ELR (cell line): ENCODE data around the gene WDR45.

Source experiments
- DNase-seq: peaks from one replicate; pipeline ENCODE4 v3.0.0-alpha.2; 2015; ENCODE audit warnings: low read depth

WDR45 gene

GRCh38 chrX:49043220-49043986, 36.3 kb downstream of the WDR45 start, which contains the start of gene TFE3:
Gene TFE3 (minus strand): TSS chrX:49043357. CDS start chrX:49043226, 131 bp downstream.
- DNase-seq, result peak; percentile 98

DNA sequence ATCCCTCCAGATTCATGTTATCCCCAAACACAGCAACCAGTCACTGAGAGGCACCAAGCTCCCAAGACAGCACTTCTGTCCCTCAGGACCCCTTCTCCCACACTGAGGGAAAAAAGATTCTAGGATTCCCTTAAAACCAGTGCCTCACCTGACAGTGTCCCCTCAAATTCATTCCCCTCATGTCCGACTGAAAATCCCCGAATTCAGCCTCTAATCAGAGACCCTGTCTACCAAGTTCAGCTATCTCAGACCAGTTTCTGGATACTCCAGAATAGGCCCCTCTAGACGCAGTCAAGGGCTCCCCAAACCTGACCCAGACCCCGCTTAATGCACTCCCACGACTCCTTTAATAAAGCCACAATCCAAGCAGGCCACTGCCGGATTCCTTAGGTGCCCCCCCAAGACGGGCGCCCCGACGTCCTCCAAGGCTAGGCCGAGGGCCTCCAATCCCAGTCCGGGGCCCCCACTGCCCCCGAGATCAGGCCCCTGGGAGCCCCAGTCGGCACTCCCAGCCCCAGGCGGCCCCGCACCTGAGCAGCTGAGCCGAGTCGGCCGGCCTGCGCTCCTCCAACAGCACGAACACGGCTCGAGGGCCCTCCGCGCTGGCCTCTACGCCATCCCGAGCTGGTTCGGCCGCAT, 37.0 kb downstream of the WDR45 start:
- DNase-seq, result peak; percentile 28

DNA sequence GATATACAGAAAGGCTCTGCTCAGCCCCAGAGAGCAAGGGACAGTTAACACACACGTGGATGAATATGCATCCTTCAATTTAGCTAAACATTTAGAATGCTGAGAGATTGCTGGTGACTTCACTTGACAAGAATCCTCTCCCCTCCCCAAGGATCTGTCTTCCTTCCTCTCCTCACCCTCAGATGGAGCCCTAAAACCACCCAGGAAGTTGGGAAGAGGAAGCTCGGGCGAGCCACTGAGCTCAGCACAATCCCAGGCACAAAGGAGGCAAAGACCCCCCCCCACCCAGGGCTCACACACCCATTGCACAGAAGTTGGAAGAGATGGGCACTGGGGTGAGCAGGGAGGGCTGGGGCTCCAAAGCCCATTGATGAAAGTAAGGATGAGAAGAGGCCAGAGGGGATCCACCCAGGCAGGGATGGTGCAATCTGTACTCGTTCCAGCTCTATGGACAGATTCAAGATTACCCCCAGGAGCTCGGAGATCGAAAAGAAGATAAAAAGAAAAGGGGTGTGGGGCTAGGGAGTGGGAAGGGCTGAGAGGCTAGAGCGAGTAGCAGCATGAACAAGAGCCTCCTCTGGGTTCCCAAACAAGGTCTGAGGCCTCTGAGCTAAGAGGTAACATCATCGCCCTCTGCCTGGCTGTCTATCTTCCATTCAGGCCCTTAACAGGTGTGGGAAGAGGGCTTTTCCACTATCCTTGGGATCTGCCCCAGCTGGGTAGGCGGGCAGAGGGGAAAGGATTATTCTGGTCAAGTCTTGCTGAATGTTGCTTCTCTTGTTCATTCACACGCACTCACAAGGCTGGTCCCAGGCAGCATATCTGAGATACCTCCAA, 37.7 kb downstream of the WDR45 start:
- DNase-seq, result peak; percentile 82

GRCh38 chrX:49040376-49040955, 39.2 kb downstream of the WDR45 start:
- peak; percentile 59 for DNase-seq

DNA sequence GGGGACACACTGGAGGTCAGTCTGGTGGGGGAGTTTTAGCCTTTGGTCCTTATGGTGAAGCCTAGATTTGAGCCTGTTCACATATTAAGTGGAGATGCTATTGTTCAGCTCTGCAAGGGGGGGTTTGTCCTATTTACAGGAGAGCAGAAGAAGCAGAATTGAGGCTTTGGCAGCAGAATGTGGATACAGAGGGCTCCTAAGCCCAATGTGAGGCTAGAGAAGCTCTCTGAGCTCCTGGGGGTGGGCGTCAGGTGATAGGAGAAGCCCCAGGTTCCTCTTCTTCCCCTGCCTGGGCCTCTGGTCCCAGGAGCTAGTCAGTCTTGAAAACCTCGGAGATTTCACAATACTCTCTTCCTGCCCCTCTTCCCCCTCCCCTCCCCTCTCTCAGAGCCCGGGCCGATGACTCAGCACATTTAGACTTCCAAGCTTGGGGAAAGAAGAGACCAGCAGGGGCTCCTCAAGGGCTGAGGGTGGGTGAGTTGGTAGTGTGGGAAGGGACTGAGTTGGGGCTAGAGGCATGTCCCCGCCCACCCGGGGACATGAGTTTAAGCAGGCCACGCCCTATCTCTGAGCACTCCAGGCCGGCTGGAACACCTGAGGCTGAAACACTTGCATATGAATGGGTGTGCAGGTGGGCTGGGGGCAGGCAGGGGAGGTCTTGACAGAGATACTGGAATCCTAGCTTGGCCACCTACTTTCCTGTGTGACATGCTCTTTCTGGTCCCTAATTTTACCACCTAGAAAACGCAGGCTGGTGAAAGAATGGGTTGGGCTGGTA, 39.9 kb downstream of the WDR45 start:
- peak; percentile 95 for DNase-seq

DNA sequence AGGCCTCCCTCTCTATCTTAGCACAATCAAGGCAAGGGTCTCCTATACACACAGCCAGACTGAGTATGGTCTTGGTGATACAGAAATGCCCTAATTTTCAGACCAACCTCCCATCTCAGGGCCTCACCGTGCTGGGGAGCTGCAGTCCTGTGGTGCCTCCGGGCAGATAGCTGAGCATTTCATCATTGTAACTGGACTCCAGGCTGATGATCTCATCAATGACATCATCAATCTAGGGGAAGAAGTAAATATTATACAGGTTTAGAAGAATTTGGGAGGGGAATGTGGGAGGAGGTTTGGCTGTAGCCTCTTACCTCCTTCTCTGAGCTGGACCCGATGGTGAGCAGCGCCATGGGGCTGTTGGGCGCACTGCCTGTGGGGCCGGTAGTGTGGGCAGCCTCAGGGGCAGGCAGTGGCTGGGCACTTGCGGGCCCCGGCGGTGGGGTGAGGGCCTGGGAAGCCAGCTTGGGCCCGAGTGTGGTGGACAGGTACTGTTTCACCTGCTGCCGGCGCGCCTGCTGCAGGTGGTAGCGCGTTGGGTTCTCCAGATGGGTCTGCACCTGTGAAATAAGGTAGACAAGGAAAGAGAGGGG, 41.7 kb downstream of the WDR45 start:
- DNase-seq, result peak; percentile 78

GRCh38 chrX:49030283-49030682, 49.4 kb downstream of the WDR45 start:
- no peak for DNase-seq

- DNase-seq, result no peak
Measured at GRCh38 chrX:49029876-49030275, 49.8 kb downstream of the WDR45 start.
